WTC11 (cell line): ENCODE measurements around the gene IQSEC1.

Experiments used
- ATF6 ChIP-seq: sonication (generic); formaldehyde crosslinking; IDR thresholded peaks from 2 replicates; pipeline ENCODE4 v1.8.1; 2023; ENCODE audit warnings: mild to moderate bottlenecking, missing genetic modification reagents
- CTCF ChIP-seq: fragments of 200-600 bp; IDR thresholded peaks from 2 replicates; pipeline ENCODE4 v1.8.0; 2022; ENCODE audit warnings: antibody characterized with exemption
- FOXP1 ChIP-seq: sonication (generic); formaldehyde crosslinking; IDR thresholded peaks from 2 replicates; pipeline ENCODE4 v1.8.0; 2022; ENCODE audit warnings: missing genetic modification reagents, mild to moderate bottlenecking, moderate library complexity, borderline replicate concordance
- IRF2 ChIP-seq: sonication (generic); formaldehyde crosslinking; IDR thresholded peaks from 2 replicates; pipeline ENCODE4 v1.8.0; 2022; ENCODE audit warnings: low read depth, missing genetic modification reagents, borderline replicate concordance
- MYBL2 ChIP-seq: sonication (generic); formaldehyde crosslinking; IDR thresholded peaks from 2 replicates; pipeline ENCODE4 v1.8.1; 2023; ENCODE audit warnings: mild to moderate bottlenecking, moderate library complexity, missing genetic modification reagents
- PREB ChIP-seq: sonication (generic); formaldehyde crosslinking; IDR thresholded peaks from 2 replicates; pipeline ENCODE4 v1.8.1; 2022; ENCODE audit warnings: mild to moderate bottlenecking, missing genetic modification reagents, moderate library complexity, borderline replicate concordance
- SMAD3 ChIP-seq: sonication (generic); formaldehyde crosslinking; IDR thresholded peaks from 2 replicates; pipeline ENCODE4 v1.8.0; 2022; ENCODE audit warnings: missing genetic modification reagents, mild to moderate bottlenecking, borderline replicate concordance
- SP1 ChIP-seq: sonication (generic); formaldehyde crosslinking; conservative IDR thresholded peaks from 2 replicates; pipeline ENCODE4 v1.8.1; 2022; ENCODE audit warnings: missing genetic modification reagents
- STAT6 ChIP-seq: sonication (generic); formaldehyde crosslinking; conservative IDR thresholded peaks from 2 replicates; pipeline ENCODE4 v1.8.1; 2023; ENCODE audit warnings: mild to moderate bottlenecking, low read depth, missing genetic modification reagents, moderate library complexity

GRCh38 chr3:13041113-13041776, 32.0 kb downstream of the IQSEC1 start:
- TF ChIP-seq IRF2 (no peak), SP1 (CRISPR knock-in tag) (no peak), CTCF (no peak), FOXP1 (CRISPR knock-in tag) (no peak), PREB (CRISPR knock-in tag) (no peak), STAT6 (CRISPR knock-in tag) (no peak), MYBL2 (CRISPR knock-in tag) (no peak), ATF6 (CRISPR knock-in tag) (no peak), SMAD3 (CRISPR knock-in tag) (no peak)
